Left lobe of liver (tissue), 2 donors: Measurements from ENCODE around the gene GSK3A. TPM values are rescaled to one million over a fixed set of nuclear protein-coding genes. Genes with fewer than 3 reads are reported as not detected.

Experiments used
- ATAC-seq: fragments of 200-7000 bp; cut with Tn5 transposase; one replicate; pipeline ENCODE4 v1.9.1; 2020; ENCODE audit warnings: mild to moderate bottlenecking, moderate library complexity
- DNase-seq: peaks from one replicate; pipeline ENCODE4 v3.0.0-alpha.2; 2020; ENCODE audit warnings: low spot score
- total RNA-seq: library from RNA; stranded (reverse); gene quantifications from one replicate; pipeline ENCODE4 v1.2.1, GENCODE V29; 2021
- donor health status: DM: no; HTN: no; CAD: no; lungs with moderate emphysema.
- donor health status: DM: no; HTN: yes; CAD: no.

Gene GSK3A
- total RNA-seq: 15.1 TPM

DNA sequence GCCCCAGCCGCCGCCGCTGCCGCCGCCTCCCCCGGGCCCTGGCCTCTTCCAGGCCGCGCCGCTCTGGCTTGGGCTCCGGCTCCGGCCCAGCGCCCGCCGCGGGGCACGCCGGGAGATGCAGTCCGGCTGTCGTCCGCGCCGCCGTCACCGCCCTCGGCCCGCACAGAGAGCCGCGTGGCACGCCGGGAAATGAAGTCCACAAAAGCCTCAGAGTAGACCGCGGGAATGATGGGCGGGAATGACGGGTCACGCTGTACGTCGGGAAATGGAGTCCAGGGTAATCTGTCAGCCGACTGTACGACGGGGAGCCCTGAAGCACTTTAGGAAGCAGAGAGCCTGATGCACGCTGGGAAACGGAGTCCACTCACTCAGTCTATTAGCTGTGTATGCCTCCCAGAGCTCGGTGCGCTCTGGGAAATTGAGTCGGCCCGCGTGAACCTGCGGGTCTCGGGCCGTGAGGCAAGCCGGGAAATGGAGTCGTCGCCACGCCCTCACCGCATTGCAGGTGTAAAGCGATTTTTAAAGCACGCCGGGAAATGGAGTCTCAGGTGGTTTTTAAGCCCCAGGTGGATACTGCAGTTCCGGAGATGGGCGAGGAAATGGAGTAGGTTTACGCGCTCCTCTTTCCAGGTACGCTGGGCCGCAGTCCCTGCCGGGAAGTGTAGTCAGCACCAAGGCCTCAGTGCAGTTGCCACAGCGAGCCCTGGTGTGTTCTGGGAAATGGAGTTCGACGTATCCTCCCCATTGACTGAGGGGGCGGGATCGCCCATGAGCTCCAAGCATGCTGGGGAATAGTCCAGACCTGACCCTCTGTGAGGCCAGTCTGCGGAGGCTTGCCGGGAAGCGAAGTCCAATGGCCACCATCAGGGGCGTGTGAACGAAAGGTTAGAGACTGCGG is at the start of gene GSK3A:
Gene GSK3A, minus strand, starts transcription at position 91 of the 898 bp plus-strand sequence. CDS start 137 bp downstream, outside the sequence.
- DNase-seq (peak; percentile 99), ATAC-seq (peak; percentile 79)

DNA sequence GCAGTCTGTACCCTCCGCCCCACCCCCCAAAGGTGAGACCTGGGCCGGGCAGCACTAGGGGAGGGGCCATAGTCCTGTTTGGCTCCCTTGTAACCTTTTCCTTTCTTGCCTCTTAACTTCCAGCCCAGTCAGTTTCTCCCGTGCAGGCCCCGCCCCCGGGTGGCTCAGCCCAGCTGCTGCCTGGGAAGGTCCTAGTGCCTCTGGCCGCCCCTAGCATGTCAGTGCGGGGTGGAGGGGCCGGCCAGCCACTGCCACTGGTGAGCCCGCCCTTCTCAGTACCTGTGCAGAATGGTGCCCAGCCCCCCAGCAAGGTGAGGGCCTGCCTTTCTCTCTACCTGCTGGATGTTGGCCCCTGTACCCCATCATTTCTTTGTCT is 49.0 kb upstream of the GSK3A start:
- no peak for ATAC-seq
- no peak for DNase-seq

DNA sequence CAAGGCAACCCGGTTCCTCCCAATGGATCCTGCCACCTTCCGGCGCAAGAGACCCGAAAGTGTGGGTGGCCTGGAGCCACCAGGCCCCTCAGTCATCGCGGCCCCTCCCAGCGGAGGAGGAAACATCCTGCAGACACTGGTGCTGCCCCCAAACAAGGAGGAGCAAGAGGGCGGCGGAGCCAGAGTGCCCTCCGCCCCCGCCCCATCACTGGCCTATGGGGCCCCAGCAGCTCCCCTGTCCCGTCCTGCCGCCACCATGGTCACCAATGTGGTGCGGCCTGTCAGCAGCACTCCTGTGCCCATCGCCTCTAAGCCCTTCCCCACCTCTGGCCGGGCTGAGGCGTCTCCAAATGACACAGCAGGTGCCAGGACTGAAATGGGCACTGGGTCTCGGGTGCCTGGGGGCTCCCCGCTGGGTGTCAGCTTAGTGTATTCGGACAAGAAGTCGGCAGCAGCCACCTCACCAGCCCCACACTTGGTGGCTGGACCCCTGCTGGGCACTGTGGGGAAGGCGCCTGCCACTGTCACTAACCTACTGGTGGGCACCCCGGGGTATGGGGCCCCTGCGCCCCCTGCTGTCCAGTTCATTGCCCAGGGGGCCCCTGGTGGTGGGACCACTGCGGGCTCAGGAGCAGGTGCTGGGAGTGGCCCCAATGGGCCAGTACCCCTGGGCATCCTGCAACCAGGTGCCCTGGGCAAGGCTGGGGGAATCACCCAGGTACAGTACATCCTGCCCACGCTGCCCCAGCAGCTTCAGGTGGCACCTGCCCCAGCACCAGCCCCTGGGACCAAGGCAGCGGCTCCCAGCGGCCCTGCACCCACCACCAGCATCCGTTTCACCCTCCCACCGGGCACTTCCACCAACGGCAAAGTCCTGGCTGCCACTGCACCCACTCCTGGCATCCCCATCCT is 48.4 kb upstream of the GSK3A start:
- ATAC-seq (peak; percentile 10), DNase-seq (no peak)

DNA sequence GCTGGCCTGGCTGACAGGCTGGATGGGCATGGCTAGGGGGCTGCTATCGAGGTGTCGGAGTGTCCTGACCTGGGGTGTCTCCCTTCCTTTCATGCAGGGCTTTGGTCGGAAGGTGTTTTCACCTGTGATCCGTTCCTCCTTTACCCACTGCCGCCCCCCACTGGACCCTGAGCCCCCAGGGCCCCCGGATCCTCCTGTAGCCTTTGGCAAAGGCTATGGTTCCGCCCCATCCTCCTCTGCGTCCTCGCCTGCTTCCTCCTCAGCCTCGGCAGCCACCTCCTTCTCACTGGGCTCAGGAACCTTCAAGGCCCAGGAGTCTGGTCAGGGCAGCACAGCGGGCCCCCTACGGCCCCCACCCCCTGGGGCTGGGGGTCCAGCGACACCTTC is 47.7 kb upstream of the GSK3A start:
- no peak for ATAC-seq
- DNase-seq: no peak

DNA sequence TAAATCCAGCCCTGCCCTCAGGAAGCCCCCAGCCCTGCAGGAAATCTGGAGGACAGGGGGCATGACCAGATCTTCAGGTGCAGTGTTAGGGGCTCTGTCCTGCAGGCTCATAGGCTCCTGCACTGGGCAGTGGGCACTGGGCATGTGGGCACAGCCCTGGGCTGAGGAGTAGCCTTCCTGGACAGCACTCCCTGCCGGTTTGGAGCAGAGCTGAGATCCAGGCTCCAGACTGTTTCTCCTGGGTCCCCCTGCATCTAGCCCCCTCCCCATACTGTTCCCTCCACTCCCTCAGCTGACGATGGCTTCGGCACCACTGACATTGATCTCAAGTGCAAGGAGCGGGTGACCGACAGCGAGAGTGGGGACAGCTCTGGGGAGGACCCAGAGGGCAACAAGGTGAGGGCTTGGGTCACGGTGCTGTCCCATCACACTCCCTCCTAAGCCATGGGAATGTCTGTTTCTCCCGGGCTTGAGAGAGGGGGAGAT is 47.2 kb upstream of the GSK3A start:
- no peak for DNase-seq
- no peak for ATAC-seq

DNA sequence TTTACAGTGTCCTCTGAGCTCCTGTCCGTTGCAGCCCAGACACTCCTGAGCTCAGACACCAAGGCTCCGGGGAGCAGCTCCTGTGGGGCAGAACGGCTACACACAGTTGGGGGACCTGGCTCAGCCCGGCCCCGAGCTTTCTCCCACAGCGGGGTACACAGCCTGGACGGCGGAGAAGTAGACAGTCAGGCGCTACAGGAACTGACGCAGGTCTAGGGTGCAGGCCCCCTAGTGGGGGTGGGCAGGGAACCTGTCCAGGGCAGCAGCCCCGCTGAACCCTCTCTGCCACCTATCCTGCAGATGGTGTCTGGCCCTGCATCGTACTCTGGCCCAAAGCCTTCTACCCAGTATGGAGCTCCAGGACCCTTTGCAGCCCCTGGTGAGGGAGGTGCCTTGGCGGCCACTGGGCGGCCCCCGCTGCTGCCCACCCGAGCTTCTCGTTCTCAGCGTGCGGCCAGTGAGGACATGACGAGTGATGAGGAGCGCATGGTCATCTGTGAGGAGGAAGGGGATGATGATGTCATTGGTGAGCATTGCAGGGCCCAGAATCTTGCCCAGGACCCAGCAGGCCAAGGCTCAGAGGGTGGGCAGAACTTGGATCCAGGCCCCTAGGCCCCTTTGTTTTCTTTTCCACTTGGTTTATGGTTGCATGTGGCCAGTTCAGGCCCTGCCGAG is 46.6 kb upstream of the GSK3A start:
- ATAC-seq (no peak), DNase-seq (no peak)

DNA sequence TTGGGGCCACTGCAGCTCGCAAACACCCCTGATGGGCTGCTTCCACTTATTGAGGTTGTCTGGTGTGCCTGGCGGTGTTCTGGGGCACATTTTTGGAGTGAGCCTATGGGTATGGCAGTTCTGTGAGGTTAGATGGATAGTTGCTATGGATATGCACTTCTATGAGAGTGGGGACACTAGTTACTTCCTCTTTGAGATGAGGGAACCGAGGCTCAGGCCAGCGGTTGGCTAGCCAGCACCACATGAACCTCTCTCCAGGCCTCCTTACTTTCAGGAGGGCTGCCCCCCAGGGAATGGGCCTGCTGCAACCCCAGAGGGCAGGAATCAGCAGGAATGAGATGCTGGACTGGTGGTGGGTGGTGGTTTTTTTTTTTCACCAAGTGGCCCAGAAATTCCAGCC is 46.0 kb upstream of the GSK3A start:
- ATAC-seq: no peak
- no peak for DNase-seq

DNA sequence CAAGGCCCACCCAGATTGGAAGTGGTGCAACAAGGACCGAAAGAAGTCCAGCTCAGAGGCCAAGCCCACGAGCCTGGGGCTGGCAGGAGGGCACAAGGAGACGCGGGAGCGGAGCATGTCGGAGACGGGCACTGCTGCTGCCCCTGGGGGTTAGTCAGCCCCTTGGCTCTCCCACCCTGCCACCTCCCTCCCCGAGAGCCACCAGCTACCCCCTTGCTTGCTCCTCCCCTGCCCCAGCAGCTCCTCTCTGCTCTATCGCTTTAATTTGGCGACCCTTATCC is 45.4 kb upstream of the GSK3A start:
- ATAC-seq (no peak), DNase-seq (no peak)

DNA sequence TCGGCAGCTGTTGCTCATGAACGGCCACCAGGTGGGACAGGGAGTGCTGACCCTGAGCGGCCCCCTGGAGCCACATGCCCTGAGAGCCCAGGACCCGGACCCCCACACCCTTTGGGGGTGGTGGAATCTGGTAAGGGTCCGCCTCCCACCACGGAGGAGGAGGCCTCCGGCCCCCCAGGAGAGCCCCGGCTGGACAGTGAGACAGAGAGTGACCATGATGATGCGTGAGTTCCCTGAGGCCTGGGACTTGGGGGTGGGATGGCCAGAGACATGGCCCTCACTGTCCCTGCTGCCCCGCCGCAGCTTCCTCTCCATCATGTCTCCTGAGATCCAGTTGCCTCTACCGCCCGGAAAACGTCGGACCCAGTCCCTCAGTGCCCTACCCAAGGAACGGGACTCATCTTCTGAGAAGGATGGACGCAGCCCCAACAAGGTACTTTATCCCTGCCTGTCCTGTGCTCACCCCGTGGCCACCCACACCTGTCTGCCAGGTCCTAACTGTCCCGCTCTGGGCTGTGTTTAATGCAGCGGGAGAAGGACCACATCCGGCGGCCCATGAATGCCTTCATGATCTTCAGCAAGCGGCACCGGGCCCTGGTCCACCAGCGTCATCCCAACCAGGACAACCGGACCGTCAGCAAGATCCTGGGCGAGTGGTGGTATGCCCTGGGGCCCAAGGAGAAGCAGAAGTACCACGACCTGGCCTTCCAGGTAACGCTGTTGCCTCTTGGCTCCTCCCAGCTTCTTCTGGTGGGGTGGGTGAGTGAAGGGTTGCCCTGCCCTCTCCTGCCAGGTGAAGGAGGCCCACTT is 44.8 kb upstream of the GSK3A start:
- DNase-seq: no peak

DNA sequence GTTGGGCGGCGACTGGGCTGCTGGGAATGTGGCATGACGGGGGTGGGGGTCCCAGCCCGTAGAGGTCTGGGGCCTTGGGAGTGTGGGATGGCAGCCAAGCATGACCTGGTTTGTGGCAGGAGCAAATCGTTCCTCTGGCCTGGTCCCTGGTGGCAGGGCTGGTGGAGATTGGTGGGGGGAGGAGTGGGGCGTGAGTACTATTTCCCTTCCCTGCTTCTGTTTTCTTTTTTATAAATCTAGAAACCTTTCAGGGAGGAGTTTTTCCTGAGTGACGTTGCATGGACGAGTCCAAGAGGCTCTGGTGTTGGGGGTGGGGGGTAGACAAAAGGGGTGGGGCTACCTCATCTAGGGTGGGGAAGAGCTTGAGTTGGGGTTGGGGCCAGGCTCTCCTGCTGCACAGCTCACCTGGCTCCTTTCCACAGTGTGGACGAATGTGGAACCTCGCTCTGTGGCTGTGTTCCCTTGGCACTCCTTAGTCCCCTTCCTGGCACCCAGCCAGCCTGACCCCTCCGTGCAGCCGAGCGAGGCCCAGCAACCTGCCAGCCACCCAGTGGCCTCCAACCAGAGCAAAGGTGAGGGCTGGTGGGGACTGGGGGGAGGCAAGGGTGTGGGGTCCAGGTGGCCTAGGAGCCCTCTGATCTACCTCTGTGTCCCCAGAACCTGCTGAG is 44.1 kb upstream of the GSK3A start:
- no peak for ATAC-seq
- DNase-seq: peak; percentile 57

More for the DNA sequence above, 44.8 kb upstream of the GSK3A start:
- no peak for ATAC-seq

DNA sequence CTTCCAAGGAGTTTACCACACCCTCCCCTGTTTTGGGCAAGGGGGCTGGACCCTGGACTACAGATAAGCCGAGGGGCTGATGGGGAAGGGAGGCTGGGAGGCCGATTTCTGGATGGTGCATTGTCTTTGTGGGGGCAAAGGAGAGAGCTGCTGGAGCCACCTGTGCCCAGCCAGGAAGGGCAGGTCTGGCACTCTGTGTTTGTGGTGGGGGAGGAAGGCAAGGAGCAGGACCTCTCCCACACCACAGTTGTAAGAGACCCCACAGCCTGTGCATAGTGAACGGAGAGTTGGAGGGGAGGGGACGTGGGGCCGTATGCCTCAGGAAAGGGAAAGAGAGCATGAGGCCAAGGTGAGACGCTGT is 43.6 kb upstream of the GSK3A start:
- ATAC-seq: no peak
- DNase-seq: no peak

DNA sequence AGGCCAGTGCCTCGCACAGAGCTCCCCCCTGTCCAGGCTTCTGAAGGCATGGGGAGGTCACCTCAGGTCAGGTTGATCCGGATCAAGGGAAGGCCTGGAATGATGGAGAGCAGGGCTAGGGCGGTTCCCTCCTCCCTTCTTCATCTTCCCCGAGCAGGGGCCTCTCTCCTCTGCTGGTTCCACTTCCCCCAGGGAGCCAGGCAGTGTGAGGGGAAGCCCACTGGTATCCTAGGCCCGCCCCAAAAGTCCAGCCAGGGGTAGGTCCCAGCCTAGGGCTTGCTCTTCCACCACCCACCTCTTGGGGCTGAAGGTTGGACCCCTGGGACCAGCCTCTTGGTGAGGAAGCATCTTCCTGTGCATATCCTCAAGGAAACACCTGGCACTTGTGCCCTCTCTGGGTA is 43.1 kb upstream of the GSK3A start:
- DNase-seq: no peak
- ATAC-seq: no peak

DNA sequence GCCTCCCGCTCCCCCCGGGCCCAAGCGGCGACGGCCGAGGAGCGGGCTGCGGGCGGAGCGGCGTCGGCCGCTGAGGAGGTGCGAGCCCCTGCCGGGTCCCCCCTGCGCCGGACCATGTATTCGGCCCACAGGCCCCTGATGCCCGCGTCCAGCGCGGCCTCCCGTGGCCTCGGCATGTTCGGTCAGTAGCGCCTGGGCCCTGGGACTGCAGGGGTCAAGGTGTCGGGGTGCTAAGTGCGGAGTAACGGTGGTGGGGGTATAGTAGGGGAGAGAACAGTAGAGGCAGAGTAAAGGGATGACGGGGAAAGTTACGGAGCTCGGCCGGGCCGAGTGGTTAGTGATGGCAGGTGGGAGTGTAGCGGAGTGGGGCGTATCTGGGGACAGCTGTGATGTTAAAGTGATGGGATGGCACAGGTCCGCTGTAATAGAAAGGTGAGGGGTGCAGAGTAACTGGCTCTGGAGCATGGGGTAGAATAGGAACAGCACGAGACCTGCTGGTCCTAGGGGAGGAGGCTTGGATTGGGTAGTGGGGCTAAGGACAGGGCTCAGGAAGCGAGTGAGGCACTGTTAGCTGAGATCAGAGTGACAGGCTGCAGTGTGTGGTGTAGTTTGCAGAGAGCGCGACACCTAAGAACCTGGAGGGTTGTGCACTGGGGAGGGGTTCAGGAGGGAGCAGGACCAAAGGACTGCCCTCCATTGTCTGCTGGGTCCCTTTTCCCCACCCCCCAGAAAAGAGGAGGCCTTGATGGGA is 42.4 kb upstream of the GSK3A start:
- DNase-seq: peak; percentile 55

DNA sequence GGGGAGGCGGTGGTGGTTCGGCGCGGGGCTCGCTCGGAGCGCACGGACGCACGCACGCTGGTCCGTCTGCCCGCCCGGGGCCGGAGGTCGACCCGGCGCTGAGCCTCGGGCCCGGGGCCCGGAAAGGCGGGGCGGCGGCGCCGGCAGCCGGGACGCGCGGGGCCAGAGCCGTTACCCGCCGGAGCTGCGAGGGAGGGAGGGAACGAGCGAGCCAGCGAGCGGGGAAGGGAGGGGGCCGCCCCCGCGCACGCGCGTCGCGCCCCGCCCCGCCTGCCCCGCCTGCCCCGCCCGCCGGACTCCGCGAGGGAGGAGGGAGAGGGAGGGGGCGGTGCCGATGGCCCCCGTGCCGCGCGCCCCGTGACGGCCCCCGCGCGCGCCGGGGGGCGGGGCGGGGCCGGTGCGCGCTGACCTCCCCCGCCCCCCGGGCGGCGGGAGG is 41.7 kb upstream of the GSK3A start:
- ATAC-seq: peak; percentile 69
- DNase-seq: peak; percentile 88

More for the DNA sequence above, 42.4 kb upstream of the GSK3A start:
- ATAC-seq: no peak

DNA sequence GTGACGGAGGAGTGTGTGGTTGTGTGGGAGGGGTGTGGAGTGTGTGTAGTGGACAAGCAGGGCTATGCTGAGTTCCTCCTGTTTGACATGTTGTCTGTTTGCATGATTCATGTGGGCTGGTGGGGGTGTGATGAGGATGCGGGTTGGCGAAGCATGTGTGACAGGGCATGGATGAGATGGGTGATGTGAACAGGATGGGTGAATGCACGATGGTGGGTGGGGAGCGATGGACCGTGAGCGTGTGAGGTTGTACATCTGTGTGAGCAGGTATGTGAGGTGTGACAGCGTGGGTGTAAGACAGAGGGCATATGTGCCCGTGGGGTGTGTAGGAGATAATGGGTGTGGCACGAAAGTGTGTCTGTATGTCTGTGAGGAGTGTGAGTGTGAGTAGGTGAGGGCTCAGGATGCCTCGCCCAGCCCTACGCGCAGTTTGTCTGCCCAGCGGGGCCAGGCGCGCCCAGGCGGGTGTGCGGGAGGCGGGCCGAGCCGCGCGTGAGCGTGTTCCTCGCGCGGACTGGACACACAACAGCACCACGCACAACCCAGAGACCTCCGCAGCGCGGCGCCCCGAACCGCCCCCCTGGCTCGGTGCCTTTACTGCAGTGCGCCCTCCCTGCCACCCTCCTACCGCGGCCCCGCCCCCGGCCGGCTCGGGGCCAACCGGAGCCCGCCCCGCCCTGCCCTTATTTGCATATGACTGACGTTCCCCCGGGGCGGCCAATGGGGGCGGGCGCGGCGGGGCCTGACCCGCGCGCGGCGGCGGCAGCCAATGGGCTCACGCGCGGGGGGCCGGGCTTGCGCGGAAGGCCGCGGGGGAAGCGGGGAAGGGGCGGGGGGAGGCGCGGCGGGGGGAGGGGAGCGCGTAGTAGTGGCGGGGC is 41.0 kb upstream of the GSK3A start:
- DNase-seq: peak; percentile 97
- peak; percentile 75 for ATAC-seq

DNA sequence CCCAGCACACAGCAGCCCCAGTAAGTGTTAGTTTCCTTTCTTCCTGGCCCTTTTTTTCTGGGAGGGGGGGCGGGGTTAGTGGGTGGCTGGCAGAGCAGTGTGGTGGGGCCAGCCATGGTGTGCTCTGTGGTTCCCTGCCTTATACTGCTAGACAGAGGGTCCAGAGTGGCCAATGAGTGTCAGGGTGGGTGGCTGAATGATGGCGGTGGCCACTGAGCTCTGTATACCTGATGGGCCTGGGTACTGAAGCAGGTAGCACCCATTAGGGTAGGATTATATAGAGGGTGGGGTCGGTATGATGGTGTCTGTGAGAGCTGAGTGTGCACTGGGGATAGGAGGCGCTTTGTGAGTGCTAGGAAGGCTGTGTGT is 40.4 kb upstream of the GSK3A start:
- DNase-seq: no peak
- no peak for ATAC-seq

DNA sequence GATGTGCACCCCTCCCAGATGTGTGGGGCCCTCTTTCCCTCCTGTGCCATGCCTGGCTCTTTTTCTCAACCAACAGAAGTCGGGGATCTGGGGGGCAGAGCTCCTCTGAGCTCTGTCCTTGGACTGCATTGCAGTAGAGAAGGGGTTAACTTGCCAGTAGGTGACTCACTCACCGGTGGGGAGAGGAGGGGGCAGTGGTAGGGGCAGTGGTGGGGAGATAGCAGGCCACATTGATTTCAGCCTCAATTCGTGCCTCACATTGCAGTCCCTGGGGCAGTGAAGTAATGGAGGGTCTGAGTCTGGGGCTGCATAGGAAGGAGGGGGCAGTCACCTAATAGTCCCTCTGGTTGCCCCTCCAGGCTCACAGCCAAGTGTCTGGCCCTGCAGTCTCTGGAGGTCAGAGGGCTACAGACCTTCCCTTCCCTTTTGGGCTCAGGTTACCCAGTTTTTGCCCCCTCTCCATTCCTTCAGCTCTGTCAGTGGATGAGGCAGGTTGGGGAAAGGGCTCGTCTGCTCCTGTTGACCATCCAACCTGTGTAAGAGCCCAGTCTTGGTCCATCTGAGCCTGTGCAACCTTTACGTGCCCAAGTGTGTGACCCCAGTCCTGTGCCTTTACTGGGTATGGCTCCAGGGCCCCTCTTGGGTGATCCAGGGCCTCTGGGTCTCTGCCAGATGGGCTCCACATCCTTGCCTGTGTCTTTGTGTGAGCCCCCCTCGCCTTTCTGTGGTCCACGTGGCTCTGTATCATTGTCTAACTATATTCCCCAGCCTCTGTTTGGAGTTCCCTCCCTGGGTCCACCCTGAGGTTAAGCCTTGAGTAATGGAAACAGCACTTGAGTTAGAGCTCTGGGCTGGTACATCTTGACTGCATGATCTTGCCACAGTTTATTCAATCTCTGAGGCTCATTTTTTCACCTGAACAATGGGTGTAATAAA is 39.7 kb upstream of the GSK3A start:
- no peak for DNase-seq
- no peak for ATAC-seq
